Brain microvascular endothelial cell (primary cell): Measurements from ENCODE around the gene FUT8.

Experiments used
- DNase-seq: peaks from one replicate; pipeline ENCODE4 v3.0.0-alpha.2; 2020
- H3K27ac ChIP-seq: fragments of 250-450 bp; sonication (Bioruptor Pico); 2 replicates; pipeline ENCODE4 v1.5.1; 2020; ENCODE audit warnings: mild to moderate bottlenecking, moderate library complexity
- H3K27me3 ChIP-seq: fragments of 250-450 bp; sonication (Bioruptor Pico); replicated peaks from 2 replicates; pipeline ENCODE4 v1.5.1; 2020; ENCODE audit warnings: mild to moderate bottlenecking
- H3K36me3 ChIP-seq: fragments of 250-450 bp; sonication (Bioruptor Pico); replicated peaks from 2 replicates; pipeline ENCODE4 v1.5.1; 2020; ENCODE audit warnings: mild to moderate bottlenecking
- H3K4me3 ChIP-seq: 2 replicates; pipeline ENCODE4 v1.5.1; 2011; ENCODE audit warnings: low read depth, mild to moderate bottlenecking, control low read depth, low read length, moderate library complexity
- CTCF ChIP-seq: IDR thresholded peaks from 2 replicates; pipeline ENCODE4 v1.5.1; 2011; ENCODE audit warnings: low read depth, mild to moderate bottlenecking, moderate library complexity, low read length, control low read depth, inconsistent platforms; ENCODE audit errors: missing control alignments
- in situ Hi-C: cut with HindIII; loops from 2 replicates; pipeline ENCODE4 v1.10.0; 2017; ENCODE audit warnings: low sequenced_read_pairs, low pct_ligation_motif_present

The FUT8 gene

DNA sequence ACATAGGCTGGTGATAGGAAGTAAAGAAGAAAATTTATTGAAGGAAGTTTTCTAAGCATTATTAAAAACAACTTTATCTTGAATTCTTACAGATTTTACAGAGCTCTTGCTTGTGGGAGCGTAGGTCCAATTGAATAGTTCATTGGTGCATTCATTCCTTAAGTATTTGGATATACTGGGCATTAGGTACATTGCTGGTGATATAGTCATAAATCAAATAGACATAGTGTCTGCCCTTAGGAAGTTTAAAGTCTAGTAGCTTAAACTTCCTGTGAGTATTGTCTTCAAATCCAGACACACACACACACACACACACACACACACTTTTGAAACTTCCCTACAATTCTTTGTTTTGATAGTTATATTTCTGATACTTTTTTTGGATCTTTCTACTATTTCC lies 226.7 kb downstream of the FUT8 start:
- no peak overlapping the region for H3K27ac ChIP-seq
- in situ Hi-C loops, result no loop called here
- no peak overlapping the region for H3K4me3 ChIP-seq
- no peak for TF ChIP-seq CTCF
- no peaks in the 10 kb centered on the region for H3K36me3 ChIP-seq
- H3K27me3 ChIP-seq, result no peaks in the 10 kb centered on the region
- DNase-seq, result no peak

- no peak for TF ChIP-seq CTCF
- Histone ChIP-seq H3K27me3 (no peaks in the 10 kb centered on the region), H3K36me3 (no peaks in the 10 kb centered on the region), H3K4me3 (no peak overlapping the region), H3K27ac (no peak overlapping the region)
- in situ Hi-C loops, result no loop called here
- DNase-seq, result no peak
These were observed 238.3 kb downstream of the FUT8 start for GRCh38 chr14:65650826-65651225.

- in situ Hi-C loops, result no loop called here
- Histone ChIP-seq H3K27ac (no peak overlapping the region), H3K4me3 (no peak overlapping the region), H3K27me3 (no peaks in the 10 kb centered on the region), H3K36me3 (no peaks in the 10 kb centered on the region)
- TF ChIP-seq CTCF, result no peak
- DNase-seq, result no peak
These were observed 244.0 kb downstream of the FUT8 start for GRCh38 chr14:65656554-65656953.

DNA sequence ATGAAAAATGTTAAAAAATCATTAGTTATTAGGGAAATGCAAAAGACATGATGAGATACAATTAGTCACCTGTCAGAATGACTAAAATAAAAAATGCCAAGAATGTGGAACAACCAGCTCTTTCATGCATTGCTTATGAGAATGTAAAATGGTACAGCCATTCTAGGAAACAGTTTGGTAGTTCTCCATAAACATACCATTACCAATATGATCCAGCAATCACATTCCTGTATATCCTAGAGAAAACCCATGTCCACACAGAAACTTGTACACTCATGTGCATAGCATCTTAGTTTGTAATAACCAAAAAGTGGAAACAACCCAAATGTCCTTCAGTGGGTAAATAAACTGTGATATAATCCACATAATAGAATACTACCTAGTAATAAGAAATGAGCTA lies 245.7 kb downstream of the FUT8 start:
- in situ Hi-C loops, result no loop called here
- no peaks in the 10 kb centered on the region for H3K27me3 ChIP-seq
- no peak overlapping the region for H3K27ac ChIP-seq
- H3K36me3 ChIP-seq, result no peaks in the 10 kb centered on the region
- TF ChIP-seq CTCF, result no peak
- DNase-seq, result no peak
- H3K4me3 ChIP-seq, result no peak overlapping the region

DNA sequence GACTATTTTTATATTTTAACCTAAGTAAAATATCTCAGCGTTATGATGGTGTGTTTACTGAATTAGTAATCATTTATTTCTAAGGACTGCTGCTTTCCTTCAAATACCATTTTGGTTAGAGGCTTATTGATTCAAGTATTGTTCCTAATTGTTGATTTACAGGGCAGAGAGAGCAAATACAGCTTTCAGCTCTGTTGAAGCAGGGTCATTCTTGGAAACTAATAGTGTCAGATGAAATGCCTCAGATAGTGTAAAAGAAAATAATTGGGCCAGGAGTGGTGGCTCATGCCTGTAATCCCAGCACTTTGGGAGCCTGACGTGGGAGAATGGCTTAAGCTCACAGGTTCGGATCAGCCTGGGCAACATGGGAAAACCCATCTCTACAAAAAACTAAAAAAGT lies 249.3 kb downstream of the FUT8 start:
- no peak for DNase-seq
- in situ Hi-C loops, result no loop called here
- TF ChIP-seq CTCF, result no peak
- Histone ChIP-seq H3K27me3 (no peaks in the 10 kb centered on the region), H3K36me3 (no peaks in the 10 kb centered on the region), H3K27ac (no peak overlapping the region), H3K4me3 (no peak overlapping the region)

GRCh38 chr14:65664436-65664835 lies 251.9 kb downstream of the FUT8 start:
- no peak overlapping the region for H3K27ac ChIP-seq
- no peak overlapping the region for H3K4me3 ChIP-seq
- H3K27me3 ChIP-seq, result no peaks in the 10 kb centered on the region
- in situ Hi-C loops, result no loop called here
- no peak for TF ChIP-seq CTCF
- no peak for DNase-seq
- no peaks in the 10 kb centered on the region for H3K36me3 ChIP-seq
